ELR (cell line): ENCODE data around the gene NKTR.

ENCODE experiments used
- DNase-seq: peaks from one replicate; pipeline ENCODE4 v3.0.0-alpha.2; 2015; ENCODE audit warnings: low read depth

Gene NKTR

GRCh38 chr3:42649783-42650182 is 49.3 kb downstream of the NKTR start:
- DNase-seq: no peak

GRCh38 chr3:42651248-42652091 is 51.0 kb downstream of the NKTR start:
- peak; percentile 82 for DNase-seq

- no peak for DNase-seq
These were observed 51.7 kb downstream of the NKTR start for GRCh38 chr3:42652251-42652610.

- DNase-seq: peak; percentile 89
These were observed 52.3 kb downstream of the NKTR start for GRCh38 chr3:42652611-42653302.

- no peak for DNase-seq
These were observed 52.7 kb downstream of the NKTR start for GRCh38 chr3:42653303-42653559.

GRCh38 chr3:42653560-42654330 is 53.3 kb downstream of the NKTR start, which contains the start of gene ZBTB47:
Gene ZBTB47 (plus strand): TSS chr3:42653697. CDS start chr3:42658356, 4,659 bp downstream.
- DNase-seq: peak; percentile 54

GRCh38 chr3:42654331-42655201 is 54.1 kb downstream of the NKTR start:
- peak; percentile 53 for DNase-seq

- DNase-seq: no peak
These were observed 54.9 kb downstream of the NKTR start for GRCh38 chr3:42655331-42655888.

- peak; percentile 59 for DNase-seq
These were observed 55.6 kb downstream of the NKTR start for GRCh38 chr3:42655980-42656679.

- DNase-seq: no peak
These were observed 56.5 kb downstream of the NKTR start for GRCh38 chr3:42656680-42657610.

- DNase-seq: no peak
These were observed 57.2 kb downstream of the NKTR start for GRCh38 chr3:42657675-42658074.

- DNase-seq: no peak
These were observed 57.7 kb downstream of the NKTR start for GRCh38 chr3:42658091-42658770.

GRCh38 chr3:42658771-42659390 is 58.4 kb downstream of the NKTR start:
- no peak for DNase-seq

- no peak for DNase-seq
These were observed 59.1 kb downstream of the NKTR start for GRCh38 chr3:42659451-42660130.

GRCh38 chr3:42660131-42660715 is 59.7 kb downstream of the NKTR start:
- DNase-seq: peak; percentile 13

GRCh38 chr3:42660898-42661297 is 60.4 kb downstream of the NKTR start:
- DNase-seq: peak; percentile 40

GRCh38 chr3:42661593-42662022 is 61.1 kb downstream of the NKTR start:
- no peak for DNase-seq
